ENCODE measurements around the gene ZCCHC8.

ZCCHC8 gene

DNA sequence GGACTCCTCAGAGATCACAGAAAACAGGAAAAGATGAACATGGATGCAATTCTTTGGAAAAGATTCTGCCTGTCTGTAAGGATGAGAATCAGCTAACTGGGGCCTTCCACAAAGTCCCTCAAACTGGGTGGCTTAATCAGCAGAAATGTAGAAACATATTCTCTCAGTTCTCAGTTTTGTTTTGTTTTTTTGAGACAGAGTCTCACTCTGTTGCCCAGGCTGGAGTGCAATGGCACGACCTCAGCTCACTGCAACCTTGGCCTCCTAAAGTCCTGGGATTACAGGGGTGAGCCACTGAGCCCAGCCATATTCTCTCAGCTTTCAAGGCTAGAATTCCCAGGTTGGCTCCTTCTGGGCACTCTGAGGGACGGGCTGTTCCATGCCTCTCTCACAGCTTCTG is 40.1 kb downstream of the ZCCHC8 start:
- H3K36me3 ChIP-seq (ENCODE audit: insufficient read depth): no peaks in the 10 kb centered on the region
- no peaks in the 10 kb centered on the region for H3K27me3 ChIP-seq (ENCODE audit: insufficient read depth, low read depth)
- peak overlapping the region; percentile 57; the same call in 1 of the 2 replicates for H2AFZ ChIP-seq (ENCODE audit: low read depth)
- H3K79me2 ChIP-seq (ENCODE audit: insufficient read depth, low read depth): no peaks in the 10 kb centered on the region
- H3K4me1 ChIP-seq (ENCODE audit: low read depth, poor library complexity, severe bottlenecking): peaks cover 14% of the 10 kb centered on the region
- no peaks in the 10 kb centered on the region for H4K20me1 ChIP-seq (ENCODE audit: insufficient read depth)
- no peak overlapping the region for H3K9ac ChIP-seq
- TF ChIP-seq, protein P1, sequence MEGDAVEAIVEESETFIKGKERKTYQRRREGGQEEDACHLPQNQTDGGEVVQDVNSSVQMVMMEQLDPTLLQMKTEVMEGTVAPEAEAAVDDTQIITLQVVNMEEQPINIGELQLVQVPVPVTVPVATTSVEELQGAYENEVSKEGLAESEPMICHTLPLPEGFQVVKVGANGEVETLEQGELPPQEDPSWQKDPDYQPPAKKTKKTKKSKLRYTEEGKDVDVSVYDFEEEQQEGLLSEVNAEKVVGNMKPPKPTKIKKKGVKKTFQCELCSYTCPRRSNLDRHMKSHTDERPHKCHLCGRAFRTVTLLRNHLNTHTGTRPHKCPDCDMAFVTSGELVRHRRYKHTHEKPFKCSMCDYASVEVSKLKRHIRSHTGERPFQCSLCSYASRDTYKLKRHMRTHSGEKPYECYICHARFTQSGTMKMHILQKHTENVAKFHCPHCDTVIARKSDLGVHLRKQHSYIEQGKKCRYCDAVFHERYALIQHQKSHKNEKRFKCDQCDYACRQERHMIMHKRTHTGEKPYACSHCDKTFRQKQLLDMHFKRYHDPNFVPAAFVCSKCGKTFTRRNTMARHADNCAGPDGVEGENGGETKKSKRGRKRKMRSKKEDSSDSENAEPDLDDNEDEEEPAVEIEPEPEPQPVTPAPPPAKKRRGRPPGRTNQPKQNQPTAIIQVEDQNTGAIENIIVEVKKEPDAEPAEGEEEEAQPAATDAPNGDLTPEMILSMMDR (conservative IDR thresholded peaks at IDR 0.05; ENCODE audit: low read depth, low read length): no peak
- peak overlapping the region; percentile 38; the same call in 1 of the 2 replicates for H3K4me2 ChIP-seq
- H3K27ac ChIP-seq: peak overlapping the region; percentile 42; the same call in 1 of the 2 replicates
- no peak overlapping the region for H3K4me3 ChIP-seq (IDR thresholded peaks at IDR 0.05; ENCODE audit: insufficient read depth, low read depth, low read length)

DNA sequence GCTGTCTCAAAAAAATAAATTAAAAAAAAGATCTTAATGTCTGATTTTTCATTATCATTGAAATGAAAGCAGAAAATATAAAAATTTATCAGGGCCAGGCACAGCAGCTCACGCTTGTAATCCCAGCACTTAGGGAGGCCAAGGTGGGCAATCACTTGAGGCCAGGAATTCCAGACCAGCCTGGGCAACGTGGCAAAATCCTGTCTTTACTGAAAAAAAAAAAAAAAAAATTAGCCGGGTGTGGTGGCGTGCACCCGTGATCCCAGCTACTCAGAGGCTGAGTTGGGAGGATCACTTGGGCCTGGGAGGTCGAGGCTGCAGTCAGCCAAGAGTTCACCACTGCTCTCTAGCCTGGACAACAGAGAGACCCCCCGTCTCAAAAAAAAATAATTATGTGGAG is 40.7 kb downstream of the ZCCHC8 start:
- Histone ChIP-seq H3K79me2 (ENCODE audit: insufficient read depth, low read depth) (no peaks in the 10 kb centered on the region), H3K4me2 (no peak overlapping the region), H2AFZ (ENCODE audit: low read depth) (no peak overlapping the region), H3K27me3 (ENCODE audit: insufficient read depth, low read depth) (no peaks in the 10 kb centered on the region), H3K4me3 (IDR thresholded peaks at IDR 0.05; ENCODE audit: insufficient read depth, low read depth, low read length) (no peak overlapping the region), H3K27ac (no peak overlapping the region), H3K9ac (no peak overlapping the region), H4K20me1 (ENCODE audit: insufficient read depth) (no peaks in the 10 kb centered on the region), H3K4me1 (ENCODE audit: low read depth, poor library complexity, severe bottlenecking) (peaks cover 14% of the 10 kb centered on the region), H3K36me3 (ENCODE audit: insufficient read depth) (no peaks in the 10 kb centered on the region)
- TF ChIP-seq, protein P1 (conservative IDR thresholded peaks at IDR 0.05; ENCODE audit: low read depth, low read length): no peak

DNA sequence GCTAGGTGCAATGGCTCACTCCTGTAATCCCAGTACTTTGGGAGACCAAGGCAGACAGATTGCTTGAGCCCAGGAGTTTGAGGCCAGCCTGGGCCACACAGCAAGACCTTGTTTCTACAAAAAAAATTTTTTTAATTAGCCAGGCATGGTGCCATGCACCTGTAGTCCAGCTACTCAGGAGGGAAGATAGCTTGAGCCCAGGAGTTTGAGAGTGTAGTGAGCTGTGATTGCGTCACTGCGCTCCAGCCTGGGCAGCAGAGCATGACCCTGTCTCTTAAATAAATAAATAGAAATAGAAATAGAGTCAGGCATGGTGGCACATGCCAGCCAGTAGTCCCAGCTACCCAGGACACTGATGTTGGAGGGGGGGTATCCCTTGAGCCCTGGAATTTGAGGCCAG is 41.5 kb downstream of the ZCCHC8 start:
- TF ChIP-seq, protein P1 (conservative IDR thresholded peaks at IDR 0.05; ENCODE audit: low read depth, low read length): no peak
- Histone ChIP-seq H4K20me1 (ENCODE audit: insufficient read depth) (no peaks in the 10 kb centered on the region), H3K36me3 (ENCODE audit: insufficient read depth) (no peaks in the 10 kb centered on the region), H3K9ac (no peak overlapping the region), H3K27me3 (ENCODE audit: insufficient read depth, low read depth) (no peaks in the 10 kb centered on the region), H3K4me1 (ENCODE audit: low read depth, poor library complexity, severe bottlenecking) (peaks cover 14% of the 10 kb centered on the region), H3K4me2 (no peak overlapping the region), H3K4me3 (IDR thresholded peaks at IDR 0.05; ENCODE audit: insufficient read depth, low read depth, low read length) (no peak overlapping the region), H3K27ac (no peak overlapping the region), H3K79me2 (ENCODE audit: insufficient read depth, low read depth) (no peaks in the 10 kb centered on the region), H2AFZ (ENCODE audit: low read depth) (no peak overlapping the region)

DNA sequence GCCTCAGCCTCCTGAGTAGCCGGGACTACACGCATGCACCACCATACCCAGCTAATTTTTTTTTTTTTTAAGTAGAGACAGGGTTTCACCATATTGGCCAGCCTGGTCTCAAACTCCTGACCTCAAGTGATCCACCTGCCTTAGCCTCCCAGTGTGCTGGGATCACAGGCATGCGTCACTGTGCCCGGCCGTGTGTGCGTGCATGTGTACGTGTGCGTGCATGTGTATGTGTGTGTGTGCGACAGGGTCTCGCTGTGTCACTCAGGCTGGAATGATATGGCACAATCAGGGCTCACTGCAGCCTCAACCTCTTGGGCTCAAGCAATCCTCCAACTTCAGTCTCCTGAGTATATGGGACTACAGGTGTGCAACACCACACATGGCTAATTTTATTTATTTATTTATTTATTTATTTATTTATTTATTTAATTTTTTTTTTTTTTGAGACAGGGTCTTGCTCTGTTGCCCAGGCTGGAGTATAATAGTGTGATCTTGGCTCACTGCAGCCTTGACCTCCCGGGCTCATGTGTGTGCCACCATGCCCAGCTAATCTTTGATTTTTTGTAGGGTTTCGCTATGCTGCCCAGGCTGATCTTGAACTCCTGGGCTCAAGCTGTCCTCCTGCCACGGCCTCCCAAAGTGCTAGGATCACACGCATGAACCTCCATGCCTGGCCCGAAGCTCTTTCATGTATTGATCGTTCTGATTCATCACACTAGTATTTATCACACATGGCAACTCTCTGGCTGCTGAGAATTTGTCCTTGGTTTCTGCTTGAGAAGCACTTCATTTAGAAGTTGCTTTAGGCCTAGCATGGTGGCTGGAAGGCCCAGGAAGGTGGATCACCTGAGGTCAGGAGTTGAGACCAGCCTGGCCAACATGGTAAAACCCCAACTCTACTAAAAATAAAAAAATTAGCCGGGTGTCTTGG is 42.4 kb downstream of the ZCCHC8 start:
- H3K4me2 ChIP-seq: no peak overlapping the region
- H3K36me3 ChIP-seq (ENCODE audit: insufficient read depth): no peaks in the 10 kb centered on the region
- no peak overlapping the region for H3K9ac ChIP-seq
- H2AFZ ChIP-seq (ENCODE audit: low read depth): no peak overlapping the region
- no peak overlapping the region for H3K27ac ChIP-seq
- no peaks in the 10 kb centered on the region for H3K79me2 ChIP-seq (ENCODE audit: insufficient read depth, low read depth)
- H4K20me1 ChIP-seq (ENCODE audit: insufficient read depth): no peaks in the 10 kb centered on the region
- H3K4me1 ChIP-seq (ENCODE audit: low read depth, poor library complexity, severe bottlenecking): peaks cover 20% of the 10 kb centered on the region
- TF ChIP-seq, protein P1 (conservative IDR thresholded peaks at IDR 0.05; ENCODE audit: low read depth, low read length): no peak
- no peak overlapping the region for H3K4me3 ChIP-seq (IDR thresholded peaks at IDR 0.05; ENCODE audit: insufficient read depth, low read depth, low read length)
- H3K27me3 ChIP-seq (ENCODE audit: insufficient read depth, low read depth): no peaks in the 10 kb centered on the region
